Effector memory CD4-positive, alpha-beta T cell (primary cell): ENCODE measurements around the gene FOXP1.

ENCODE experiments used
- DNase-seq, 3 donors: peaks; one replicate each; pipeline ENCODE4 v3.0.0-alpha.2; 2020
- H3K27ac ChIP-seq: 2 replicates; pipeline ENCODE4 v1.7.0; 2013; ENCODE audit warnings: mild to moderate bottlenecking, low read length, moderate library complexity; ENCODE audit not compliant: insufficient read depth, poor library complexity, severe bottlenecking
- H3K27me3 ChIP-seq: replicated peaks from 2 replicates; pipeline ENCODE4 v1.7.0; 2013; ENCODE audit warnings: mild to moderate bottlenecking, low read length; ENCODE audit not compliant: insufficient read depth, control insufficient read depth, poor library complexity, severe bottlenecking
- H3K36me3 ChIP-seq: 2 replicates; pipeline ENCODE4 v1.7.0; 2013; ENCODE audit warnings: mild to moderate bottlenecking, low read length, moderate library complexity; ENCODE audit not compliant: control insufficient read depth, insufficient read depth
- H3K4me1 ChIP-seq: 2 replicates; pipeline ENCODE4 v1.7.0; 2013; ENCODE audit warnings: low read length, mild to moderate bottlenecking; ENCODE audit not compliant: control insufficient read depth, insufficient read depth, poor library complexity, severe bottlenecking
- H3K4me3 ChIP-seq: 2 replicates; pipeline ENCODE4 v1.7.0; 2013; ENCODE audit warnings: low read length, low read depth, mild to moderate bottlenecking; ENCODE audit not compliant: insufficient read depth, poor library complexity, severe bottlenecking
- H3K9me3 ChIP-seq: 2 replicates; pipeline ENCODE4 v1.7.0; 2013; ENCODE audit warnings: mild to moderate bottlenecking, low read length, moderate library complexity; ENCODE audit not compliant: control insufficient read depth

The FOXP1 gene

DNA sequence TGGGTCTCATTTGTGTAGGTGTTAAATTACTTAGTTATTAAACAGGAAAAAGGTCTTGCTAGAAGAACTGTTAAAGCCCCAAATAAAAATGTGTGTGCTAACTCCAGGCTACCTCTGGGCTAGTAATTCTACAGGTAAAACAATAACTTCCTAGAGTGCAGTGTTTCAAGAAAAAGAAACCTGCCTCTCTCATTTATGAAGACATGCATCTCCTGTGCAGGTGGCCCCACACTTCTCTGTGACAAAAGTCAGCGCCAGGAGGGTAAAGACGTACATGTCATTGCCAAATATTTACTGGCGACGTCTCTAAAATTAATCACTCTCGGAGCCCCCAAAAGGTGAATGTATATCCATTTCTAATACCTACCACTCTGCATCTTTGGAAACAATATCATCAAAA lies 131.7 kb downstream of the FOXP1 start:
- Histone ChIP-seq H3K36me3 (no peaks in the 10 kb centered on the region), H3K4me3 (no peak overlapping the region), H3K27ac (peak overlapping the region; percentile 70), H3K9me3 (no peaks in the 10 kb centered on the region), H3K27me3 (no peaks in the 10 kb centered on the region), H3K4me1 (peaks cover 89% of the 10 kb centered on the region)
- DNase-seq: no peak

- Histone ChIP-seq H3K27me3 (no peaks in the 10 kb centered on the region), H3K9me3 (no peaks in the 10 kb centered on the region), H3K4me3 (no peak overlapping the region), H3K4me1 (peaks cover 90% of the 10 kb centered on the region), H3K27ac (peak overlapping the region; percentile 70), H3K36me3 (no peaks in the 10 kb centered on the region)
- DNase-seq: no peak
Observed at GRCh38 chr3:71451060-71451459, 132.5 kb downstream of the FOXP1 start.

- Histone ChIP-seq H3K4me3 (no peak overlapping the region), H3K9me3 (no peaks in the 10 kb centered on the region), H3K27me3 (no peaks in the 10 kb centered on the region), H3K4me1 (peaks cover 89% of the 10 kb centered on the region), H3K36me3 (no peaks in the 10 kb centered on the region), H3K27ac (no peak overlapping the region)
- DNase-seq: no peak
Observed at GRCh38 chr3:71450162-71450561, 133.4 kb downstream of the FOXP1 start.

DNA sequence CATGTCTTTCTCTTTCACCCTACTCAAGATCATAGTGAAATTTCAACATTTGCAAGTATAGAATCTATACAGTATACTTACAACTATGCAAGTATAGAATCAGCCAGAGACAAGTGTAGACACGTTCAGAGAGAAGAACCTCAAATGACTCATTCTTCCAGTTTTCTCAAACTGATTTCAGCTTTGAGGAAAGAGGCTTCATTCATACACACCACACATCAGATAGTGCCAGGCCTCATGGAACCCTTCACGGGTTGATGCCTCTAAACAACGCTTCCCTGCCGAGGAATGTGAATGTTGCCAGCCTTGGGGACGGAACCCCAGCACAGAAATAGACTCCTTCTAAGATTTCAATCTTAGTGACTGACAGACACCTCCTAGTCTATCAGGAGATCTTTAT lies 135.7 kb downstream of the FOXP1 start:
- no peak for DNase-seq
- H3K4me3 ChIP-seq: no peak overlapping the region
- no peaks in the 10 kb centered on the region for H3K27me3 ChIP-seq
- peaks cover 90% of the 10 kb centered on the region for H3K4me1 ChIP-seq
- no peaks in the 10 kb centered on the region for H3K36me3 ChIP-seq
- H3K27ac ChIP-seq: peak overlapping the region; percentile 48
- no peaks in the 10 kb centered on the region for H3K9me3 ChIP-seq

GRCh38 chr3:71447197-71447596 lies 136.3 kb downstream of the FOXP1 start:
- Histone ChIP-seq H3K9me3 (no peaks in the 10 kb centered on the region), H3K27me3 (no peaks in the 10 kb centered on the region), H3K4me3 (no peak overlapping the region), H3K27ac (peak overlapping the region; percentile 78), H3K4me1 (peaks cover 91% of the 10 kb centered on the region), H3K36me3 (no peaks in the 10 kb centered on the region)
- DNase-seq: no peak

DNA sequence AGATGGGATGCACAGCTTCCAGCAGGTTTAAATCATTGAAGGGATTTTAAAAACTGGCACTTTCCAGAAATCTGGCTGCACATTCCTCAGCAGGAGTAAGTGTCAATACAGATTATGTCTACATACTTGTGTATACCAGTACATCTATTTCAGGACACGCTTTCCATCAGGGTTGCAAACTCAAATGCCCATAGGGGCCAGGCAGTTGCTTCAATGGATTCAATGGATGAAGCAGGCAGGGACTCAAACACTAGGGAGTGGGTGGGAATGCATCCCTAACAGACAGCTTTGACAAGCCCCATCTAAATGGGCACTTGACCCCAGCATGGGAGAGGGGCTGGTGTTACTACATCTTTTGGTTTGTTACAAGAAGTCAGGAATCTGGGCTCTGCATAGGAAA lies 136.8 kb downstream of the FOXP1 start:
- Histone ChIP-seq H3K4me3 (no peak overlapping the region), H3K36me3 (no peaks in the 10 kb centered on the region), H3K9me3 (no peaks in the 10 kb centered on the region), H3K27me3 (no peaks in the 10 kb centered on the region), H3K4me1 (peaks cover 92% of the 10 kb centered on the region), H3K27ac (peak overlapping the region; percentile 78)
- DNase-seq: no peak

GRCh38 chr3:71446260-71446659 lies 137.3 kb downstream of the FOXP1 start:
- DNase-seq: no peak
- Histone ChIP-seq H3K9me3 (no peaks in the 10 kb centered on the region), H3K4me3 (no peak overlapping the region), H3K36me3 (no peaks in the 10 kb centered on the region), H3K27me3 (no peaks in the 10 kb centered on the region), H3K4me1 (peaks cover 92% of the 10 kb centered on the region), H3K27ac (peak overlapping the region; percentile 78)

DNA sequence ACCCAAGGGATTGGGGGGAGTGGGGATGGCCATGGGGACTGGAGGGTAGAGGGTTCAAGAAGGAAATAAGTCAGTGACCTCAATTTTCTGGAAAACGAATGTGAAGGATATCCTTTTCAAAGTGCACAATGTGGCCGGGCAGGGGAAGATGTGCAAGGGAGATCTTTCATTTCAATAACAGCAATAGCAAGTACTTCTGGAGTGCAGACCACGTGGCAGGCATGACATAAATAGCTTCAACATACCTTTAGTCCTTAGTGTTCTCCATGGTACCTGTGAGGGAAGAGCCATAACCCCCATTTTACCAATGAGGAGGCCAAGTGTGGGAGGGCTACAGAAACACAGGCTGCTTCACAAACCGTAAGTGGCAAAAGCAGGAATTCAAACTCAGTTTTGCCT lies 138.7 kb downstream of the FOXP1 start:
- Histone ChIP-seq H3K27ac (peak overlapping the region; percentile 78), H3K4me3 (peak overlapping the region; percentile 1), H3K4me1 (peaks cover 90% of the 10 kb centered on the region), H3K9me3 (no peaks in the 10 kb centered on the region), H3K36me3 (no peaks in the 10 kb centered on the region), H3K27me3 (no peaks in the 10 kb centered on the region)
- no peak for DNase-seq

GRCh38 chr3:71444028-71444860 lies 139.3 kb downstream of the FOXP1 start:
- H3K27me3 ChIP-seq: no peaks in the 10 kb centered on the region
- no peaks in the 10 kb centered on the region for H3K9me3 ChIP-seq
- H3K4me1 ChIP-seq: peaks cover 91% of the 10 kb centered on the region
- H3K4me3 ChIP-seq: peak overlapping the region; percentile 1
- H3K27ac ChIP-seq: peak overlapping the region; percentile 78
- peak; percentile 52 to 71 (median 70) for DNase-seq
- no peaks in the 10 kb centered on the region for H3K36me3 ChIP-seq

GRCh38 chr3:71443332-71443731 lies 140.2 kb downstream of the FOXP1 start:
- Histone ChIP-seq H3K4me1 (peaks cover 91% of the 10 kb centered on the region), H3K27me3 (no peaks in the 10 kb centered on the region), H3K9me3 (no peaks in the 10 kb centered on the region), H3K27ac (peak overlapping the region; percentile 78), H3K4me3 (no peak overlapping the region), H3K36me3 (no peaks in the 10 kb centered on the region)
- no peak for DNase-seq
